Stimulated activated CD8-positive, alpha-beta memory T cell treated with anti-CD3 and anti-CD28 coated beads, Interleukin-7, amount 100 ng/mL, for 48 hours (primary cell): Measurements from ENCODE around the gene GTF2IRD2.
"Not testable (repeated sequence)": the region's sequence is repeated elsewhere in the genome, so short reads cannot be mapped to it uniquely, and the experiment has no call there.

Source experiments
- DNase-seq, 2 donors: peaks; one replicate each; pipeline ENCODE4 v3.0.0-alpha.2; 2020; ENCODE audit warnings: low read depth in 1 of 2; ENCODE audit errors: extremely low read depth in 1 of 2

The GTF2IRD2 gene

GRCh38 chr7:74788369-74789150 lies 62.8 kb downstream of the GTF2IRD2 start:
- DNase-seq: peak; percentile 89 to 91

GRCh38 chr7:74783595-74783994 lies 67.8 kb downstream of the GTF2IRD2 start:
- DNase-seq: not testable (repeated sequence)

DNA sequence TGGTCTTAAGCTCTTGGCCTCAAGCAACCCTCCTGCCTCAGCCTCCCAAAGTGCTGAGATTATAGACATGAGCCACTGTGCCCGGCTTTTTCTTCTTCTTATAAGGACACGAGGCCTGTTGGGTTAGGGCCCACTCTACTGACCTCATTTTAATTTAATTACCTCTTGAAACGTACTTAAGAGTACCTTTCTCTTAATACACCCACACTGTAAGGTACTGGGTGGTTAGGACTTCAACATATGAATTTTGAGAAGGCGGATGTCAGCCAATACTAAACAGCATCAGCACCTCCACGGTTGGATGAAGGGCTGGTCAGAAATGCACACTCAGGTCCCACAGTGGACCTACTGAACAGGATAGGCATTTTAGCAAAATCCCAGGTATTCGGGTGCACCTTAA lies 69.7 kb downstream of the GTF2IRD2 start:
- DNase-seq: not testable (repeated sequence)

GRCh38 chr7:74779053-74779452 lies 72.4 kb downstream of the GTF2IRD2 start:
- DNase-seq: not testable (repeated sequence)

GRCh38 chr7:74775111-74775510 lies 76.3 kb downstream of the GTF2IRD2 start:
- DNase-seq: not testable (repeated sequence)

GRCh38 chr7:74773760-74774750 lies 77.3 kb downstream of the GTF2IRD2 start, which contains the start of gene NCF1:
Gene NCF1, plus strand, starts transcription at chr7:74774011. Its CDS starts 21 bp downstream, at chr7:74774032.
- DNase-seq: not testable (repeated sequence)

- not testable (repeated sequence) for DNase-seq
Measured at GRCh38 chr7:74772093-74772492, 79.3 kb downstream of the GTF2IRD2 start.

GRCh38 chr7:74770062-74770461 lies 81.3 kb downstream of the GTF2IRD2 start:
- DNase-seq: not testable (repeated sequence)

- DNase-seq: not testable (repeated sequence)
Measured at GRCh38 chr7:74766991-74767390, 84.4 kb downstream of the GTF2IRD2 start.

GRCh38 chr7:74766509-74766908 lies 84.9 kb downstream of the GTF2IRD2 start:
- not testable (repeated sequence) for DNase-seq

DNA sequence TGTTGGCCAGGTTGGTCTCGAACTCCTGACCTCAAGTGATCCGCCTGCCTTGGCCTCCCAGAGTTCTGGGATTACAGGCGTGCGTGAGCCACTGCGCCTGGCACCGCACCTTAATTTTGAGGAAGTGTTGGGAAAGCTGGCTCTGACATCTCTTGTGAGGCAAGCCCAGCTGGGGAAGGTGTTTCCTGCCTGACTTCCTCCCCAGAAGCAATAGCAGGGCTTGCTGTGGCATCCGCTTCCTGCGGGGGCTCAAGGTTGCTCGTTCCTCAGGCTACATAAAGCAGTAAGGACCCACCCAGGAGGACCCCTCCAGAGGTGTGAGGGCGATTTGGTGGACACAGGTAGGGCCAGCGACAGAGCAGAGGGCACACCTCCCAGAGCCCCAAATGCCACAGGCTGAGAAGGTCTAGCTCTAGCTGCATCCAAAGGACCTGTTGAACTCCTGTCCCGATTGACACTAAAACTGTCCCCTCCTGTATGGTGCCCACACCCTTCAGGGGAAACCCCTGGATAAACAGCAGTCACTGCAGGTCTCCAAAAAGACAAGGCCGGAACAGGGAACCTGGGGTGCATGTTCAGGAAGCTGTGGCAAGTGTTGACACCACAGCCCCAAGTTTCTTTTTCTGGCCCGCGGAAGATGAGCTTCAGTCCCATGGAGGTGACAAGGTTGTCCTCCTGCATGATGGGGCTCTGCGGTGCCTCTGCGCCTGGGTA lies 86.0 kb downstream of the GTF2IRD2 start:
- not testable (repeated sequence) for DNase-seq

DNA sequence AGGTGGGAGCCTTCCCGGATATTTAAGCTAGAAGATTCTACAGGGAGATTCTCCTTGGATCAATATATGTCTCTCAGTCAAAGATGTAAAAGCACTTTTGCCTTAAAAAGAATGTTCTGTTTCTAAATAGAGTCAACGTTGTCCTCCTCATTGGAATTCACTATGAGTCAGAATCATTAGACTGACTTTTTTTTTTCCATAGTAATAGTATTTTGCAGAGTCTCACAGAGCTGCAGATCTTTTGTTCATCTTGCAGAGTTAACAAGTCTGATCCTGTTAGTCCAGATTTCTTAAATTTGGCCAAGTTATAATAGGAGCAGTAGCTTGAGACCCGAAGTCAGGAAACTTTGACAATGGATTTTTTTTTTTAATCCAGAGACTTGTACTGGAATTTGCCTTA lies 92.4 kb downstream of the GTF2IRD2 start:
- DNase-seq: not testable (repeated sequence)

- DNase-seq: not testable (repeated sequence)
Measured at GRCh38 chr7:74758268-74758667, 93.1 kb downstream of the GTF2IRD2 start.

GRCh38 chr7:74756673-74757072 lies 94.7 kb downstream of the GTF2IRD2 start:
- not testable (repeated sequence) for DNase-seq

GRCh38 chr7:74753921-74754482 lies 97.4 kb downstream of the GTF2IRD2 start:
- DNase-seq: not testable (repeated sequence)
